Stimulated activated CD8-positive, alpha-beta memory T cell treated with anti-CD3 and anti-CD28 coated beads, Interleukin-7, amount 100 ng/mL, for 4 hours (primary cell): Measurements from ENCODE around the gene NFATC2.

Experiments used
- DNase-seq, 2 donors: peaks; one replicate each; pipeline ENCODE4 v3.0.0-alpha.2; 2020; ENCODE audit warnings: low read depth in 2 of 2

Gene NFATC2

GRCh38 chr20:51514249-51514648 is 28.3 kb downstream of the NFATC2 start:
- no peak for DNase-seq

DNA sequence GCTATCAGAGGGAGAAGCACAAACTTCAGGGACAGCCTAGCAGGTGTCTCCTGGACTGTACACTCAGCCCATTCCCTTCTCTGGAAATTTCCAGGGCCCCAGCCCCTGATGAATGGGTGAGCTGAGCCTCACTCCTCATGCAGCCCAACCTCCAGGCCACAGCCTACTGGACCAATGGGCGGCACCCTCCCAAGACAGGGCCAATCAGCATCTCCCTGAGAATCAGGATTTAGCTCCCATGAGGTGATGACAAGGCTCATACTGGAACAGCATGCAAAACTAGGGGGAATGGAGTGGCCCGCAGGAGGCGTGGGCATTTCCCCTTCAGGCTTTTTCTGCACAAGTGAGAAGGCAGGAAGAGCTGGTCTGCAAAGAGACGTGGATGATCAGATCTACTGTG is 29.0 kb downstream of the NFATC2 start:
- no peak for DNase-seq

- DNase-seq, result no peak
Measured at GRCh38 chr20:51512645-51513044, 29.9 kb downstream of the NFATC2 start.

GRCh38 chr20:51511861-51512619 is 30.5 kb downstream of the NFATC2 start:
- DNase-seq, result no peak

- DNase-seq, result no peak
Measured at GRCh38 chr20:51510936-51511605, 31.4 kb downstream of the NFATC2 start.

DNA sequence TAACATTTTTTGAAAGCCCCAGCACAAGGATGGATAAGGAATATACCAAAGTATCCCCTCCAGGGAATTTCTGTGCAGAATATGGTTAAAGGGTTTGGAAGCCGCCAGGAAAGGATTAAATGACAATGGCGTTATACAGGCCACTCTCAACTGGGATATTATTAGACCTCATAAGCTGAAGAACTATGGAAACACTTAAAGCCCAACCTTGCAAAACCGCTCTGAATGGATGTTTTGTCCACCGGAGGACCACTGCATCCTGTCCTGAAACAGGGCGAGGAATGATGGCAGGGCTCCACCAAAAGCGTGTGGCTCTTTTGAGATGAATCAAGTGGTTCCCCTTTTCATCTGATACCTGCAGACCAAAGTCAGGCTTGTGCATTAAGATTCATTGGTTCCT is 32.4 kb downstream of the NFATC2 start:
- DNase-seq, result no peak

DNA sequence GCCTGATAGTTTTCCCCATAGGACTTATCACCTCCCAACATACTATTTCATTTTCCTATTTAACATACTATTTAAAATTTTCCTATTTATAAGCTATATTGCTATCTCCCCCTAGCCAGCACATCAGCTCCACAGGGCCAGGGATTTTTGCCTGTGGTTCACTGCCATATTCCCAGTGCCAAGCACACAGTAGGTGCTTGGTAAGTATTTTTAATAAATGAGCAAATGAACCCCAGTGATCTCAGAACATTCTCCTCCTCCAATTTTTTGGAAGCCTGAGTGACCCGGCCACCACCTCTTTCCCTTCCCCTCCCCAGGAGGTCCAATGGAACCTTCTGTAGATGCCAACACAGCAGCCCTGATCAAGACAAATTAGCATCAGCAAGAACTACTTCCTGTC is 33.3 kb downstream of the NFATC2 start:
- no peak for DNase-seq

DNA sequence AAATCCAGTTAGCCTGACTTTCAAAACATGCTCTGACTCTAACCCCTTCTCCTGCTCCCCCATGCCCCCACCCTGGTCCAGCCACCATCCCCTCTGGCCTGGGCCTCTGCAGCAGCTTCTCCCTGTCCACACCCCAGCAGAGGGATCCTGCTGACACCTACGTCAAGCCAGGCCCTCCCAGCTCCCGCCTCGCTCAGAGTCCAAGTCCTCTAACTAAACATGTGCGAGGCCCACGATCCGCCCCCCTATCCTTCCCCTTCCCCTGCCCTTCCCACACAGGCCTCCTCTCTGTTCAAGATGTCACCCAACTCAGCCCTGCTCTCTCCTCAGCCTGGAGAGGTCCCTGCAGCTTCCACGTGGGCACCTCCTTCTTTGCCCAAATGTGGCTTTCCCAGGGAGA is 33.7 kb downstream of the NFATC2 start:
- no peak for DNase-seq

GRCh38 chr20:51508158-51508557 is 34.4 kb downstream of the NFATC2 start:
- DNase-seq, result no peak

DNA sequence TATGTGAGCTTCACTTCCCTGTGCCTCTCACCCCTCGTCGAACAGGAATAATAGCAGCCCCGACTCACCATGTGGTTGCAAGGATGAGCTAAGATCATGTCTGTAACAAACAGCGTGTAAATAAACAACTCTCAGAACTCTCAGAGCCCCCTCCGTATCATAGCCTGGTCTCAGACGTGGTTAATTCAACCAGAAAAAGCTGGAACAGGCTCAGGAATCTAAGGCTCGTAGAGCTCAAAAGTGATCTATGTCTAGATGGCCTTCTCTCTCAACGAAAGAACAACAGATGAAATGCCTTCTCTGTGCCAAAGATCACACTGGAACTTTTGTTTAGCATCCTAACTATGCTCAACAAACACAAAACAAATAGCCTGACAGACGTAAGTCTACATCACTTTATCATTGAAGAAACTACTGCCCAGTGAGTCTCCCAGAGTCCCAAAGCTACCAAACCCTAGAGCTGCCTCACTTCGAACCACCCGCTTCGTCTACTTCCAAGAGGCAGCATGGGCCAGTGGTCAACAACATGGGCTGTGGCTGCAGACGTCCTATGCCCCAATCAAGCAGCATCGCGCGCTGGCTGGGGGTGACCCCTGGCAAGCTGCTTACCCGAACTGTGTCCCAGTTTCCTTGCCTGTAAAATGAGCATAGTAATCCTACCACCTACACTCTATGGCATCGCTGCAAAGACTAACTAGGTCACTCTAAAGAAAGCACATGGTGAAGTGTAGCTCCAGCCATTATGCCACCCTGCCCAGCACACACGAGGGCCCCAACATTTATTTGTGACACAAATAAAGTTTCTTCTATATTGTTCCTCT is 35.1 kb downstream of the NFATC2 start:
- no peak for DNase-seq

DNA sequence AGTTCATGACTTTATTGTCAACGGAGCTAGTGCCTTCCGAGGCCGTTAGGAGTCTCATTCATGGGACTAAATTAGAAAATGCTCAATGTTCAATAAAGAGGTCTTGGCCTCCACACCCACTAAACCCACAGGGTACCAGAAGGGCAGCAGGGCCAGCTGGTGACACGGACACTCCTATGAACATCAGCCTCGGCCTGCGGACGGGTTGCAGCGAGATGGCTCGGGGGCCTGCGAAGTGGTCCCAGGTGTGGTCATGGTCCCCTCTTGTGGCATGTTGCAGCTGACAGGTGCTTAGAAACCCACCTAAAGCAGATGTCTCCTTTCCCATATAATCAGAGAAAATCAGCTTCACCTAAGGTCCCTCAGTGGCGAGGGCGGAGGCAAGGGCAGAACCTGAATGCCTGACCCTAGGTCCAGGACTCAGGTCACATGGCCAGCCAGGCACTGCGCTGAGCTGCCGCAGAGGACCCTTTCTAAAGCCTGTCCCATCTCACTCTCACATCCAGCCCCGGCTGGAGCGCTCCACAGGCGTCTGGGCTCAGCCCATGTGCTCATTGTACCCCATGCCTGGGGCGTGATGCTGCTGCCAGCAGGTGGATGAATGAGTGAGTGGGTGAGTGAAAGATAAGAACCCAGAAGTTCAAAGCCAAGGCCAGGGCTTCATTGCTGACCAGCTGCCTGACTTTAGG is 35.8 kb downstream of the NFATC2 start:
- no peak for DNase-seq

- no peak for DNase-seq
Measured at GRCh38 chr20:51505566-51505965, 37.0 kb downstream of the NFATC2 start.

GRCh38 chr20:51503376-51503775 is 39.1 kb downstream of the NFATC2 start:
- DNase-seq, result no peak

- peak; percentile 29 to 33 for DNase-seq
Measured at GRCh38 chr20:51500936-51501335, 41.6 kb downstream of the NFATC2 start.

- peak; percentile 48 to 53 for DNase-seq
Measured at GRCh38 chr20:51500311-51500710, 42.2 kb downstream of the NFATC2 start.

- DNase-seq, result no peak
Measured at GRCh38 chr20:51498765-51499540, 43.6 kb downstream of the NFATC2 start.

- DNase-seq, result peak in 1 of 2 donors; percentile 36
Measured at GRCh38 chr20:51497542-51498467, 44.7 kb downstream of the NFATC2 start.

GRCh38 chr20:51496964-51497363 is 45.6 kb downstream of the NFATC2 start:
- DNase-seq, result no peak

- DNase-seq, result no peak
Measured at GRCh38 chr20:51495921-51496545, 46.5 kb downstream of the NFATC2 start.

DNA sequence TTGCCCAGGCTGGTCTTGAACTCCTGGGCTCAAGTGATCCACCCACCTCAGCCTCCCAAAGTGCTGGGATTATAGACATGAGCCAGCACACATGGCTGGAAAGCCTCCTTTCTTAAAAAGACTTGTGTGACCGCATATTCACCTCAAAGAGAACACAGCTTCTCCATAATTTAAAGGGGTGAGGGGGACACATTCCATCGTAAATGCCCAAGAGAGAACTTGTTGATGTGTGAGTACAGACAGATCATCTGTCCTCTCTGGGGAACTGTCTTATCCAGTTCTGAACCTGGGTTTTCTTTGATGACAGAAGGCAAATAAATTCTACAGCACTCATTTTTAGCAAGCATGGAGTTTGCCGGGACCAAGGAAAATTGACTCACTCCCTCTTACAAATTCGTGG is 47.2 kb downstream of the NFATC2 start:
- no peak for DNase-seq
